H1 (cell line): ENCODE measurements around the gene FOXN3. TPM values are rescaled to one million over a fixed set of nuclear protein-coding genes. Genes with fewer than 3 reads are reported as not detected.
"Not testable (repeated sequence)": the region's sequence is repeated elsewhere in the genome, so short reads cannot be mapped to it uniquely, and the experiment has no call there.

ENCODE experiments used
- CTCF ChIA-PET: fragments of 300-600 bp; sonication (Branson Sonifier 250); formaldehyde crosslinking; loops from one replicate; lab custom pipeline; 2021; ENCODE audit not compliant: partially characterized antibody; lab: Charles Lee
- POLR2A ChIA-PET: fragments of 300-600 bp; sonication (Branson Sonifier 250); formaldehyde crosslinking; loops from one replicate; lab custom pipeline; 2021; ENCODE audit warnings: inconsistent platforms; ENCODE audit not compliant: partially characterized antibody; lab: Charles Lee
- DNase-seq, 2 experiments: peaks; one replicate each; pipeline versions ENCODE4 v3.0.0 to v3.0.0-alpha.2; 2010 to 2022; ENCODE audit warnings: low spot score in 2 of 2, low read depth in 1 of 2, mixed read lengths in 1 of 2
- FAIRE-seq: peaks from 2 replicates; lab custom pipeline; 2011; peaks lifted over from hg19 to GRCh38; lab: Jason Lieb, UNC
- H2AFZ ChIP-seq: 2 replicates; pipeline ENCODE4 v1.8.1; 2012; ENCODE audit warnings: low read length, inconsistent platforms
- H2AK5ac ChIP-seq: 2 replicates; pipeline ENCODE4 v1.6.1; 2013; ENCODE audit warnings: low read depth, low read length
- H2BK120ac ChIP-seq: replicated peaks from 2 replicates; pipeline ENCODE3; 2013; ENCODE audit warnings: low read depth, low read length, inconsistent platforms
- H2BK12ac ChIP-seq: 2 replicates; pipeline ENCODE4 v1.6.1; 2013; ENCODE audit warnings: low read depth, low read length
- H2BK15ac ChIP-seq: 2 replicates; pipeline ENCODE4 v1.6.1; 2013; ENCODE audit warnings: low read length
- H2BK20ac ChIP-seq: 2 replicates; pipeline ENCODE4 v1.6.1; 2013; ENCODE audit warnings: low read length
- H2BK5ac ChIP-seq: 2 replicates; pipeline ENCODE4 v1.6.1; 2013; ENCODE audit warnings: low read depth, low read length
- H3K14ac ChIP-seq: 2 replicates; pipeline ENCODE4 v1.6.1; 2013; ENCODE audit warnings: inconsistent platforms; ENCODE audit not compliant: insufficient read length
- H3K18ac ChIP-seq: 2 replicates; pipeline ENCODE4 v1.6.1; 2013; ENCODE audit warnings: low read length; ENCODE audit errors: extremely low read depth
- H3K23ac ChIP-seq: 2 replicates; pipeline ENCODE4 v1.6.1; 2013; ENCODE audit warnings: inconsistent platforms; ENCODE audit not compliant: insufficient read length
- H3K23me2 ChIP-seq: 2 replicates; pipeline ENCODE4 v1.6.1; 2013; ENCODE audit warnings: low read depth, low read length
- H3K27ac ChIP-seq: 2 replicates; pipeline ENCODE4 v1.6.1; 2011; ENCODE audit warnings: low read depth, low read length, inconsistent platforms
- H3K27me3 ChIP-seq, 4 experiments: replicated peaks in 1 of 4; 1 replicate in 1 of 4; 2 replicates in 3 of 4; pipeline versions ENCODE4 v1.6.1 to v1.8.1; 2011 to 2013; ENCODE audit warnings: low read length in 3 of 4, mild to moderate bottlenecking in 3 of 4, inconsistent platforms in 2 of 4, mixed read lengths in 2 of 4, moderate library complexity in 1 of 4; ENCODE audit not compliant: control insufficient read depth in 3 of 4, insufficient read depth in 3 of 4; ENCODE audit errors: extremely low read depth in 1 of 4
- H3K36me3 ChIP-seq, 4 experiments: 2 replicates each; pipeline versions ENCODE4 v1.6.1 to v1.8.1; 2011 to 2013; ENCODE audit warnings: mild to moderate bottlenecking in 4 of 4, low read length in 3 of 4, moderate library complexity in 2 of 4, control low read depth in 1 of 4, inconsistent platforms in 1 of 4; ENCODE audit not compliant: insufficient read depth in 4 of 4, control insufficient read depth in 2 of 4
- H3K4ac ChIP-seq: replicated peaks from 2 replicates; pipeline ENCODE3; 2013; ENCODE audit warnings: low read length, low read depth, mixed read lengths, inconsistent platforms; ENCODE audit not compliant: insufficient read length
- H3K4me1 ChIP-seq, 4 experiments: replicated peaks in 1 of 4; 1 replicate in 1 of 4; 2 replicates in 3 of 4; pipeline versions ENCODE4 v1.6.1 to v1.8.1; 2011 to 2013; ENCODE audit warnings: low read length in 3 of 4, inconsistent platforms in 2 of 4, mixed read lengths in 1 of 4; ENCODE audit not compliant: insufficient read depth in 4 of 4, control insufficient read depth in 3 of 4
- H3K4me2 ChIP-seq, 2 experiments: 2 replicates each; pipeline versions ENCODE4 v1.6.1 to v1.8.1; 2011 to 2013; ENCODE audit warnings: low read depth in 2 of 2, low read length in 2 of 2, control low read depth in 1 of 2, inconsistent platforms in 1 of 2, mild to moderate bottlenecking in 1 of 2; ENCODE audit not compliant: insufficient read depth in 1 of 2
- H3K4me3 ChIP-seq, 4 experiments: fragments of 200-600, 300-600 bp in 1 of 4; sonication (generic), shearing (Covaris generic), sonication (Bioruptor Twin) in 1 of 4; 2 replicates each; pipeline versions ENCODE4 v1.5.1 to v1.8.1; 2011 to 2016; ENCODE audit warnings: low read length in 4 of 4, low read depth in 3 of 4, control low read depth in 2 of 4, inconsistent platforms in 2 of 4, mild to moderate bottlenecking in 2 of 4, mixed read lengths in 1 of 4, moderate library complexity in 1 of 4; ENCODE audit not compliant: insufficient read depth in 2 of 4; ENCODE audit errors: extremely low read depth in 1 of 4
- H3K56ac ChIP-seq: replicated peaks from 2 replicates; pipeline ENCODE3; 2013; ENCODE audit warnings: low read depth, mild to moderate bottlenecking, mixed read lengths, low read length, inconsistent platforms; ENCODE audit not compliant: insufficient read length
- H3K79me1 ChIP-seq: 2 replicates; pipeline ENCODE4 v1.6.1; 2013; ENCODE audit warnings: low read depth, low read length, control low read depth
- H3K79me2 ChIP-seq, 2 experiments: 2 replicates each; pipeline versions ENCODE4 v1.6.1 to v1.8.1; 2012 to 2013; ENCODE audit warnings: low read length in 2 of 2, mild to moderate bottlenecking in 2 of 2, inconsistent platforms in 1 of 2; ENCODE audit not compliant: insufficient read depth in 2 of 2, control insufficient read depth in 1 of 2
- H3K9ac ChIP-seq, 4 experiments: replicated peaks in 1 of 4; 1 replicate in 1 of 4; 2 replicates in 3 of 4; pipeline versions ENCODE4 v1.6.1 to v1.8.1; 2011 to 2013; ENCODE audit warnings: low read depth in 3 of 4, low read length in 3 of 4, control low read depth in 2 of 4, mild to moderate bottlenecking in 2 of 4, moderate library complexity in 2 of 4, inconsistent platforms in 1 of 4; ENCODE audit errors: extremely low read depth in 1 of 4
- H3K9me3 ChIP-seq, 2 experiments: 2 replicates each; pipeline versions ENCODE4 v1.6.1 to v1.8.1; 2012 to 2013; ENCODE audit warnings: mild to moderate bottlenecking in 2 of 2, moderate library complexity in 2 of 2, control low read depth in 1 of 2, inconsistent platforms in 1 of 2, low read depth in 1 of 2, low read length in 1 of 2, mixed read lengths in 1 of 2; ENCODE audit not compliant: insufficient read depth in 2 of 2
- H4K20me1 ChIP-seq, 2 experiments: replicated peaks in 1 of 2; 2 replicates each; pipeline versions ENCODE3 to v1.8.1; 2011 to 2013; ENCODE audit warnings: inconsistent platforms in 2 of 2, low read length in 2 of 2, mild to moderate bottlenecking in 1 of 2; ENCODE audit not compliant: insufficient read depth in 2 of 2, control insufficient read depth in 1 of 2
- H4K5ac ChIP-seq: 2 replicates; pipeline ENCODE4 v1.6.1; 2013; ENCODE audit warnings: low read length, low read depth, mixed read lengths, inconsistent platforms; ENCODE audit not compliant: insufficient read length
- H4K8ac ChIP-seq: 2 replicates; pipeline ENCODE4 v1.8.0; 2013; ENCODE audit warnings: mild to moderate bottlenecking, moderate library complexity, low read length, inconsistent platforms; ENCODE audit not compliant: insufficient read depth; ENCODE audit errors: extremely low read depth
- H4K91ac ChIP-seq: replicated peaks from 2 replicates; pipeline ENCODE3; 2013; ENCODE audit warnings: low read length, mixed read lengths, inconsistent platforms; ENCODE audit not compliant: insufficient read length
- WGBS, 2 experiments: shearing (Covaris generic) in 1 of 2; methylation state at CpG; one replicate each; pipeline versions ENCODE4 v1.1.6 to v1.1.7; 2013 to 2015; ENCODE audit warnings: low lambda C conversion rate in 2 of 2, mixed read lengths in 2 of 2, inconsistent platforms in 1 of 2, low coverage in 1 of 2, missing lambda C conversion rate in 1 of 2; ENCODE audit not compliant: insufficient replicate concordance in 2 of 2, insufficient coverage in 1 of 2, insufficient read length in 1 of 2; ENCODE audit errors: extremely low coverage in 1 of 2, missing lambda C conversion rate in 1 of 2; 5-methylcytosine and 5-hydroxymethylcytosine counted together
- polyA plus RNA-seq, 7 experiments: library from polyadenylated mRNA; depleted of rRNA in 3 of 7; stranded (reverse) in 5 of 7; unstranded in 2 of 7; fragments of >200 nt in 5 of 7; fragments of 200-250 nt in 2 of 7; gene quantifications; 1 replicate in 5 of 7; 2 replicates in 1 of 7; 4 replicates in 1 of 7; pipeline versions ENCODE4 v1.2.1 to v1.2.3, GENCODE V29; 2011 to 2013; ENCODE audit warnings: missing spikeins in 2 of 7, mixed read lengths in 2 of 7
- total RNA-seq: library from RNA; stranded (reverse); fragmentation: NEBNext Ultra II Directional; extraction: Animal tissue kit (Norgen Biotek cat#: 25700); gene quantifications from 2 replicates; pipeline ENCODE4 v1.2.1, GENCODE V29; 2021
- TF ChIP-seq, protein P1 (sequence below): IDR thresholded peaks from 2 replicates; pipeline ENCODE4 v1.6.1; 2012; ENCODE audit warnings: inconsistent platforms

Gene FOXN3
- total and polyA plus RNA-seq, 2 of the 8 experiments (the other 6 are each of a cell fraction or from before 2014, with no cell fraction given): 52.6 to 178 TPM

DNA sequence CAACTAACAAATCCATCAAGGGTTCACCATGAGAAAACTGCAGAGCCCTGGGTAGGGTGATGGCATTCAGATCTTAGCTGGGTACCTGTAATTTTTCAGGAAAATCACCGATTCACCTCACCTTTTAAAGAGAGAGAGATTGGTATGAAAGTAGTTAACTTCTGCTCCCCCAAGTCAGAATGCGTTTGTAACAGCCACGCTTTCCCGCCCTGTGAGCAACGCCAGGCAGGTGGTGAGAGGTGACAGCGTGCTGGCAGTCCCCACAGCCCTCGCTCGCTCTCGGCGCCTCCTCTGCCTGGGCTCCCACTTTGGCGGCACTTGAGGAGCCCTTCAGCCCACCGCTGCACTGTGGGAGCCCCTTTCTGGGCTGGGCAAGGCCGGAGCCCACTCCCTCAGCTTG, 305.8 kb downstream of the FOXN3 start:
- POLR2A ChIA-PET, H4K20me1 ChIP-seq, H3K79me2 ChIP-seq, H3K23ac ChIP-seq, H3K4ac ChIP-seq, H2BK5ac ChIP-seq, H3K9ac ChIP-seq, H2BK20ac ChIP-seq, H4K8ac ChIP-seq, H2BK120ac ChIP-seq, H3K9me3 ChIP-seq, H2AFZ ChIP-seq, H3K4me3 ChIP-seq, H3K4me2 ChIP-seq, H2AK5ac ChIP-seq, H3K27ac ChIP-seq, H3K36me3 ChIP-seq, H3K56ac ChIP-seq, H3K23me2 ChIP-seq, H3K4me1 ChIP-seq, H3K18ac ChIP-seq, FAIRE-seq, DNase-seq, H3K14ac ChIP-seq, H2BK12ac ChIP-seq, H4K5ac ChIP-seq, H3K79me1 ChIP-seq, H4K91ac ChIP-seq, H3K27me3 ChIP-seq, H2BK15ac ChIP-seq: not testable (repeated sequence)
- CTCF ChIA-PET: interaction anchor here (0.6 to 1.4 kb wide), 3 partner anchors 75 to 771 kb away, joined by 3 read pairs; no protein-coding TSS in a partner anchor
- TF ChIP-seq, protein P1, sequence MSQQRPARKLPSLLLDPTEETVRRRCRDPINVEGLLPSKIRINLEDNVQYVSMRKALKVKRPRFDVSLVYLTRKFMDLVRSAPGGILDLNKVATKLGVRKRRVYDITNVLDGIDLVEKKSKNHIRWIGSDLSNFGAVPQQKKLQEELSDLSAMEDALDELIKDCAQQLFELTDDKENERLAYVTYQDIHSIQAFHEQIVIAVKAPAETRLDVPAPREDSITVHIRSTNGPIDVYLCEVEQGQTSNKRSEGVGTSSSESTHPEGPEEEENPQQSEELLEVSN: peak; percentile 71
- 99% methylated on average over 9 of the region's 13 CpGs; no CpG with 5 or more reads in 1 of the 2 experiments for WGBS, 2 experiments
